Stimulated activated CD4-positive, alpha-beta T cell treated with anti-CD3 and anti-CD28 coated beads, Interleukin-2, amount 100 ng/mL, for 48 hours (primary cell): ENCODE data around the gene NLE1.
"Not testable (repeated sequence)": the region's sequence is repeated elsewhere in the genome, so short reads cannot be mapped to it uniquely, and the experiment has no call there.

Experiments used
- DNase-seq, 2 donors: peaks; one replicate each; pipeline ENCODE4 v3.0.0-alpha.2; 2020

NLE1 gene

DNA sequence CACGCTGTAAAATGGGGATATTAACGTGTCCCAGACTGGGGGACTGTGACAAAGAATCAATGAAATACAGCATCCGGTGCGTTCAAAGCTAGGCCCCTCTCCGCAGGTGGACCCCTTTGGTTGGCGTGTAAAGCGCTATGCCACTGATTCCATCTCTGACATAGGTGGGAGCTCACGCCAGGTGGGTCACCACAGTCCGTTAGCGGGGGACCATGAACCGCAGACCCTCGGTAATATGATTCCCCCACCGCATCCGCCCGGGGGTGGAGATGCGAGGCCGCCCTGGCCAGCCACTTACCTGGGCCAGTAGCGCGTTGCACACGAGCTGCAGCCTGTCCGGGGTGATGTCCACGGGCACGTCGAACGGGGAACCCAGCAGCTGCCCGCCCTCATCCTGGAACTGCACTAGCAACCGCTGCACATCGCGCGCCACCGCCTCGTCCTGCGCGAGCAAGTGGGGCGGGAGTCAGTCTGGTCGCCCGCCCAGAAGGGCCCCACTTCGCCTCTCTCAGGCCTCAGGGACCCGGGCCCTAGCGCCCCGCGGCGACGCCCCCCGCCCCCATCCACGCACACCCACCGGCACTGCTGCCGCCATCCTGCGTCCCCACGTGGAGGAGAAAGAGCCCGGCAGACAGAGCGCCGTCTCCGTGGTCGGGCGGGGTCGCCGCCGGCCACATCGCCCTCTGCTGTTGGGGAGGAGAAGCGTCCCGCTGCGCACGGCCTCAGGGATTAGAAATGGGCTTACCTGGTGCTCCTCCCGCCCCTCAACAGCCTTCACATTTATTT lies at the start of gene NLE1:
Gene NLE1, minus strand, starts transcription at position 623 of the 786 bp plus-strand sequence. Its CDS starts 28 bp downstream, at position 595.
- DNase-seq, result peak; percentile 90 to 95

DNA sequence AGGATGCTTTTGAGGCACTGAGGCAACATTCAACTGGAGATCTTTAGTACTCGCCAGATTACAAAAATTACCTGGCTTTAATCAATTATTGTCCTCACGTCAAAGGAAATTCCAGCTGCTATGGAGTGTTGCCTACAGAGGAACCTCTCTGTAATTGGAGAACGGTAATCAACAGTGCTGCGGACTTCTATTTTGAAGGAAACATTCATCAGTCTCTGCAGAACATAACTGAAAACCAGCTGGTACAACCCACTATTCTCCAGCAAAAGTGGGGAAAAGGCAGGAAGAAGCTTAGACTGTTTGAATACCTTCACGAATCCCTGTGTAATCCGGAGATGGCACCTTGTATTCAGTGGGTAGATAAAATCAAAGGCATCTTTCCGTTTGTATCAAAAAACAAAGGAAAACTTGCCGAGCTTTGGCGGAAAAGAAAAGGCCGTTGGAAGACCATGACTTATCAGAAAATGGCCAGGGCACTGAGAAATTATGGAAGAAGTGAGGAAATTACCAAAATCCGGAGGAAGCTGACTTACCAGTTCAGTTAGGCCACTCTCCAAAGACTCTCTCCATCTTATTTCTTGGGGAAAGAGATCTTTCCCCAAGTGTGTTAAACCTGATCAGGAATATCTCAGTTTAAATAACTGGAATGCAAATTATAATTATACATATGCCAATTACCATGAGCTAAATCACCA lies 49.0 kb upstream of the NLE1 start:
- DNase-seq, result no peak

DNA sequence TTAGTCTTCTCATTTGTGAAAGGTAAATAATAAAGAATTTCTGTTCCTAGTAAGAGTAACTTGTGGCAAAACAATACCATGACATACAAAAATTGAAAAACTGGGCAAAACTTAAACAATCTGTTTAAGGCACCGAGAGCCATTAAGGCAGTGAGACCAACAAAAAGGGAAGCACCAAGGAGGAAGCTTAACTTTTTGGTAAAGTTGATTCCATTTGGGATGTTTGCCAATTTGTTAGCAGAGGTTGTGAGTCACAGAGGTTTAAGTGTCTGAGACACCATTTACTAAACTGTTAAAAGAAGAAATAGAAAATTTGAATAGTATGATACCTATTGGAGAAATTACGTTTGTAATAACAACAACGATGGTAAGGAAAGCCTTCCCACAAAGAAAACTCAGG lies 47.2 kb upstream of the NLE1 start:
- DNase-seq, result no peak

DNA sequence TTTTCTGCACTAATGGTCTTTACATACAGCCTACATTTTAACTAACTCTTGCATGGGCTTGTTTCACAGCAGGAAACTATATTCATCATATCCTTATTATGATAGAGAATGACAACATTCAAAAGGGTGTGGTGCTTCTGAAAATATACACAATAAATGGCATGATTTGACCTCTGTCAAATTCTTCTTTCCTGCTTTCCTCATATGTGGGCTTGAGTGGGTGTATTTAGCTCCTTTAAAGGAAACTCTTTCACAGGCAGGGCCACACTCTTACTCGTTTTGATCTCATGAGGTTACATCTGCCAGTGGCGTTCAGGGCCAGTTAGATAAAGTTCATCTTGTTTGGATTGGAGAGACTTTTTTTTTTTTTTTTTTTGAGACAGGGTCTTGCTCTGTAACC lies 46.0 kb upstream of the NLE1 start:
- DNase-seq, result no peak

DNA sequence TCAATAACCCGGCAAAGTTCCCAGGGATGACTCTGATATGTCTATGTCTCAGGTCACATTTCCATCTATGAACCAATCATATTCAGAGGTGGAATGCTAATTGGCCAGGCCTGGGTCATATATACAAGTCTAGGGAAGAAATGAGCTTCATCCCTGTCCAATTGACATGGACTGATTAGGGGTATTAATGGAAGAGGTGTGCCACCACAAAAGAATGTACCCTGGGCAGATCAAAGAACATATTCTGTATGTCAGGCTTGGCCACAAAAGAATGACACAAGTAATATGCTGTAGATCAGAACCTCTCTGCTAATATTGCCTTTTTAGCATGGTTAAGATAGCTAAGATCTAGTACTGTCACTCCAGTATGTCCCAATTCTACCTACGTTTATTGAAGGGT lies 45.4 kb upstream of the NLE1 start:
- no peak for DNase-seq

DNA sequence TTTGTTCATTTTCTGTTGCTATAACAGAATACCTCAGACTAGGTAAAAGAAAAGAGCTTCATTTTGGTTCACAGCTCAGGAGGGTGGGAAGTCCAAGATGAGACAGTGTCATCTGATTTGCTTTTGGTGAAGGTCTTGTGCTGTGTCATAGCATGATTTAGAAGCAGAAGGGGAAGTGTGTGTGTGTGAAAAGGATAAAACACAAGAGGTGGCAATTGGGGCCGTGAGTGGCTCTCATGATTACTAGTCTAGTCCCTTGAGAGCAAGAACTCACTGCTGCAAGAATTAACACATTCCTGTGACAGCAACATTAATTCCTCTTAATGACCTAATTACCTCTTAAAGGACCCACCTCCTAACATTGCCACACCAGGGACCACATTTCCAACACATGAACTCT lies 43.7 kb upstream of the NLE1 start:
- no peak for DNase-seq

DNA sequence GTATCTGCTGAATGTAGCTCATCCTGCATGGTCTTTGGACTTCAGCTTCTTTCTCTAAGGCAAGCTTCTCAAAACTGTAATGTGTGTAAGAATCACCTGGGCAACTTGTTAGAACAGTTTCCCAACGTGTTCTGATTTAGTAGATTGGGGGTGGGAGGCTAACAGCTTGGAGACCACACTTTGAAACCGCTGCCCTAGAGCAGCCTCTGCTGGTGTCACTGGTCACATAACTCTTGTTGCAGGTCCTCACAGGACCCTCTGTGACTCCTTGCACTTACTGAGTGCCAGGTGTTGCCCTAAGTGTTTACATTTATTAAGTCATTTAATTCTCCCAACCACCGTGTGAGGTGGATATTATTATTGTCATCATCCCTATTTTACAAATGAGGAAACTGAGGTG lies 42.2 kb upstream of the NLE1 start:
- no peak for DNase-seq

DNA sequence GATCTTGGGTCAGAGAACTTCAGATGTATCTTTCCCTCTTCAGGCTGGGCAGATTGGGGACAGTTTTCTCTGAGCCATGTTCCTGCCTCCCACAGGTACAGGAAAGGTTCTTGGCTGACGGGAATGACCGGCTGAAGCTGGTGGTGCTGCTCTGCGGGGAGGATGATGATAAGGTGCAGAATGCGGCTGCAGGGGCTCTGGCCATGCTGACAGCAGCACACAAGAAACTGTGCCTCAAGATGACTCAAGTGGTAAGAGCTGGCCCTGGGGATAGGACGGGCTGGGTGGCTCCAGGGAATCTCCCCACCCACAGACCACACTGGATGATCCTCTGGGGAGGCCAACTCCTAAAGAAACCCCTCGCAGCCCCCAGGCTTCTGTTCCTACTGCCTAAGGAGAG lies 41.2 kb upstream of the NLE1 start:
- no peak for DNase-seq

DNA sequence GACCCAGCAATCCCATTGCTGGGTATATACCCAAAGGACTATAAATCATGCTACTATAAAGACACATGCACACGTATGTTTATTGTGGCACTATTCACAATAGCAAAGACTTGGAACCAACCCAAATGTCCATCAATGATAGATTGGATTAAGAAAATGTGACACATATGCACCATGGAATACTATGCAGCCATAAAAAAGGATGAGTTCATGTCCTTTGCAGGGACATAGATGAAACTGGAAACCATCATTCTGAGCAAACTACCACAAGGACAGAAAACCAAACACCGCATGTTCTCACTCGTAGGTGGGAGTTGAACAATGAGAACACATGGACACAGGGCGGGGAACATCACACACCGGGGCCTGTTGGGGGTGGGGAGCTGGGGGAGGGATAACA lies 37.3 kb upstream of the NLE1 start:
- not testable (repeated sequence) for DNase-seq

DNA sequence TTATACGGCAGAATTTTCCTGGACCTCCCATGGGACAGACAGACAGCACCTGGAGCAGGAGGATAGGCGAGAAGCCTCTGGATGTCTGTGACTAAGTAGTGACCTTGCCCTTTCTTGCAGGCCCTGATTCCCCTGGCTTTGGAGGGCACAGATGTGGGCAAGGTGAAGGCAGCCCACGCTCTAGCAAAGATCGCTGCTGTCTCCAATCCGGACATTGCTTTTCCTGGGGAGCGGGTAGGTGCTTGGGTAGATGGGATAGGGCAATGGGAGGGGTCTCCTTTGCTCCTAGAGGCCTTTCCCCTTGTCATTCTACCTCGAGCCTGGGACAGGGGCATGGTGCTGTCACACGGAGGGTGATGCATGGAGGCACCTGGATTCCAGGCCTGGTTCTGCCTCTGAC lies 34.8 kb upstream of the NLE1 start:
- no peak for DNase-seq

DNA sequence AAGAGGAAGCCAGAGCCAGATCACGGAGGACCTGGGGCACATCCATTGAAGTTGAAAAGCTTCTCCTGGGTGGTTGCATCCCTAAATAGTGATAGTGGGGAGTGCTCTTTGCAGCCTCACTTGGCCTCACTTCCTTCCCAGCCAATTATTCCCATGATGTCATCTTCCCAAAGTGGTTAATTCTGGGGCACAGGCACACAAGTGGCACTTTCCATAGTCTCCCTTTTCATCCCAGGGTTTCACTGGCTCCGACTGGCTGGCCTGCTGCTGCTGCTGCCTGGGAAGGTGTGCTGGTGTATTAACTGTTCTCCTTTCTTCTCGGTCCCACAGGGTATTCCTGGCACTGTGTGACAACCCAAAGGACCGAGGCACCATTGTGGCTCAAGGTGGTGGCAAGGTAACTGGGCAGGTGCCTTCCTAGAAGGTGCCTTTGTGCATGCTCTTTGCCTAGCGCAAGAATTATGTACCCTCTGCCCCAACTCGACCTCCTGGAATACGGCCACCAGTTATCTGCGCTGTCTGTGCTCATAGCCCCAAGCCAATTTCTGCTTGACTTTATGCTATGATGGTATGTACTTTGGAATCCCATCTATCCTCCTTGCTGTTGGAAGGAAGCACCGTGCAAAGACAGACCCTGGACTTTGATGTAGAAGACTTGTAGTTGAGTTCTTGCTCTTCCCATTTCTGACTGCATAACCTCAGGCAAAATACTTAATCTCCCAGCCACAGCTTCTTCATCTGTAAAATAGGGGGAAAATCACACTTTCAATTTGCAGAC lies 33.7 kb upstream of the NLE1 start:
- no peak for DNase-seq

DNA sequence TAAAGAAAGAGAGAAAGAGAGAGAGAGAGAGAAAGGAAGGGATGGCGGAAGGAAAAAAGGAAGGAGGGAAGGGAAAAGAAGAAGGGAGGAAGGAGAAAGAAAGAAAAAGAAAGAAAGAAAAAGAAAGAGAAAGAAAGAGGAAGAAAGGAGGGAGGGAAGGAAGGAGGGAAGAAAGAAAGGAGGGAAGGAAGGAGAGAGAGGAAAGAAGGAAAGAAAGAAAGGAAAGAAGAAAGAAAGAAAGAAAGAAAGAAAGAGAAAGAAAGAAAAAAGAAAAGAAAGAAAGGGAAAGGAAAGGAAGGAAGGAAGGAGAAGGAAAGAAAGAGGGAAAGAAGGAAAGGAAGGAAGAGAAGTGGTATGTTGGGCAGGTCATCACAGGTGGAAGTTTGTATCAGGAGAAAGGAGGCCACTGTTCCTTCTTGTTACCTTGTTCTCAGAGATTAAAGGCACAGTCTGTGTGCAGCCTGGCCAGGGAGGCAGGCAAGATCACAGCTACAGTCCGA lies 32.8 kb upstream of the NLE1 start:
- no peak for DNase-seq

DNA sequence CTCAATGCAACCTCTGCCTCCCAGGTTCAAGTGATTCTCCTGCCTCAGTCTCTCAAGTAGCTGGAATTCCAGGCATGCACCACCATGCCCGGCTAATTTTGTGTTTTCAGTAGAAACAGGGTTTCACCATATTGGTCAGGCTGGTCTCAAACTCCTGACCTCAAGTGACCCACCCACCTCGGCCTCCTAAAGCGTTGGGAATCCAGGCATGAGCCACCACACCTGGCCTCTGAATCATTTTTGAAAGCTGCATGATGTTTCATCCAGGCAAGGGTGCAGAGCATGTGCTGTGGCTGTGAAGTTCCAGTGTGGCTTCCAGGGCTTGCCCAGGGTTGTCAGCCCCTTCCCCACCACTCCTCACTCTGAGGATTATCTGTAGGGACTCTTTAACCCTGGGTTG lies 30.2 kb upstream of the NLE1 start:
- not testable (repeated sequence) for DNase-seq

DNA sequence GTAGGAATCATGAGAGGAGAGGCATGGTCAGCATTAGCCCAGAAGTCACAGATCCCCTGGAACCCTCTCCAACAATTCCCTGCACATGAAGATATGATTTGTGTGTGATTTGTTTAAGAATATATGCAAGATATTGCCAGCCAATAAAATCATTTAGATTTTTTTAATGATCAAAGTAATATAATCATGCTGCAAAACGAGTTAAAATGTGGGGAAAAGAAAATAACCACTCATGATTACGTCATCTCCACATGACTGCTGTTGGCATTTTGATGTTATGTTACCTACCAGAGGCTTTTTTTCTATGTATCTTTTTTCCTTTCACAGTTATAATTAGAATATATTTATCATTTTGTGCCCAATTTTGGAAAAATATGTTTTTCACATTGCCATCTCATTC lies 29.7 kb upstream of the NLE1 start:
- DNase-seq, result no peak

DNA sequence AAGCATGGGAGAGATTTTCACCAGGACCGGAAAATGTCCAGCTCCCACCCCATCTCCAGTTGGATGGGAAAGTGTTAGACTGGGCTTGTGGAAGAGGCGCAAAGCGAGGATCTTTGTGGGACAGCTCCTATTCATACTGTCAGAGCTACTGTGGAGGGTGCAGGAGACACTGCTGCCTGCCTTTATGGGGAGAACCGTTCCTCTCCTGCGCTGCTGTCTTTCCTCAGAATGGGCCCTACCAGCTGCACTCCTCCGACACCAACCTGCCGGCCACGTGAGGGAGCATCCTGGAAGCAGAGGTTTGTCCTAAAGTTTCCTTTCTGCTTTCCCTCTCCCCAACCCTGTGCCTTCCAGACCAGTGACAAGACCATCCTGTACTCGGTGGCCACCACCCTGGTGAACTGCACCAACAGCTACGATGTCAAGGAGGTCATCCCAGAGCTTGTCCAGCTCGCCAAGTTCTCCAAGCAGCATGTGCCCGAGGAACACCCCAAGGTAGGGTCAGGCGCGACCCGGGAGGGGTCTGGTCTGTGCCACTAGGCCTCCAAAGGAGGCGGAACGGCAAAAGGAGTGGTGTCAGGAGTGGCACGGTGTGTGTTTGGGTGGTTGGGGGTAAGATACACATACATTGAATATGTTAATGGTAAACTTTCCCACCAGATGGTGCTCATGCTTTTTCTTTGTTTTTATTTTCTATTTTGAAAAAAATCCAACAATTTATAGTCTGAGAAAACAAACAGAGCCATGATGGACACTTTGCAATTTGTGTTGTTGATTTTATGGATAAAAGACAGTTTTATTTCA lies 29.1 kb upstream of the NLE1 start:
- no peak for DNase-seq

DNA sequence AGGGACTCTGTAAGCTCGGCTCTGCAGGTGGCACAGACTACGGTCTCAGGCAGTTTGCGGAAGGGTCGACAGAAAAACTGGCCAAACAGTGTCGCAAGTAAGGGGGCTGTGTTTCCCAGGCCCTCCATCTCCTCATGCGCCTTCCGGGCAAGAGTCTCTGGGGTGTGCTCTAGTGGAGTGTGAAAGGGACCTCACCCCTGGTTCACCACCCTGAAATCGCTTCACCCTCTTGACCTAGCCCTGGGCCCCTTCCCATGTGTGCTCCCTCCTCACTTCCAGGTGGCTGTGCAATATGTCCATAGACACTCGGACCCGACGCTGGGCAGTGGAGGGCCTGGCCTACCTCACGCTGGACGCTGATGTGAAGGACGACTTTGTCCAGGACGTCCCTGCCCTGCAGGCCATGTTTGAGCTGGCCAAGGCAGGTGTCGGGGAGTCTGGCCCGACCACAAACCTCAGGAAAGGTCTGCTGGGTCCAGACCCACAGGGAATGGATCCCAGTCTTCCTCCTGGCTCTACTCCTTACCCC lies 27.8 kb upstream of the NLE1 start:
- no peak for DNase-seq

DNA sequence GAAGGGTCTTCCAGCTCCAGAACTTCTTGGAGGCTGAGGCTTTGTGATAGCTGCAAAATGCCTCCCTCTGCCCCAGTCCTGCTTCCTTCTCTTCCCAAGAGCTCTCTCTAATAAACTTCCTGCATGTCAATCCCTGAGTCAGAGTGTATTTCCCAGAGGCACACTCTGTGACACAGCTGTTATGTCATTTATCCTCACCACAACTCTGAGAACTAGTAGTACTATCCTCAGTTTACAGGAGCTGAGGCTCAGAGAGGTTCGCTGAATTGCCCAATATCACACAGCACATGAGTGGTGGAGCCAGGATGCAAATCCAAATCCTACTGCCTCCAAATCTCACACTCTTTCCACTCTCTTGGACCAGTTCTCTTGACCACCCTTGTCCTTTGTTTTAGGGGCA lies 25.6 kb upstream of the NLE1 start:
- no peak for DNase-seq

DNA sequence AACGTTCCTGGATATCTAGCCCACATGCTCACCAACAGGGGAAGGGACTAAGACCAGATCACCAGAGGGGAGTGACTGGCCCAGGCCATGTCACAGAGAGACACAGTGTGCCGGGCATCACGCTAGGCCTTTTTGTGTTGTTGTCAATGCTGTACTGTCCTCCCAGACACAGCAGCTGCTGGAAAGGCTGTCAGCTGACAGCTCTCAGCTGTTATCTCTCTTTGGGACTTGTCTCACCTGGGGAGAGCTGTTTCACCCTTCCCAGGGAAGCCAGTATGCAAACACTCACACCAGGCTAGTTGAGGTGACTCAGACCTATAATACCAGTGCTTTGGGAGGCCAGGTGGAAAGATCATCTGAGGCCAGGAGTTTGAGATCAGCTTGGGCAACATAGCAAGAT lies 24.9 kb upstream of the NLE1 start:
- DNase-seq, result no peak

DNA sequence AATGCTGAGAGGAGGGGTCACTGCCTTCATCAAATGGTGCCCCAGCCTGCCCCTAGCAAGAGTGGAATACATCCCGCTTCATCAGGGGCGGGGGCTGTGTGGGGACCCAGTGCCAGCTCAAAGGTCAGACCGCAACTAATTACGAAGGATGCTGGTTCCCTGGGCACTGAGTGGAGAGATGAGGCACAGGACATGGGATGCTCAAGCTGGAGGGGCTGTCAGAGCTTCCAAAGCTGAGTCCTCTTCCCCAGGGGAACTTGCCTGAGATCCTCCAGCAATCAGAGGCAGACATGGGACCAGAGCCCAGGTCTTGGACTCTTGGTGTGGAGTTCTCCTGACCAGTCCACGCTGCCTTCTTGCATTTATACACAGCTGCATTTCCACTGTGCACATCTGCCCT lies 24.4 kb upstream of the NLE1 start:
- no peak for DNase-seq

DNA sequence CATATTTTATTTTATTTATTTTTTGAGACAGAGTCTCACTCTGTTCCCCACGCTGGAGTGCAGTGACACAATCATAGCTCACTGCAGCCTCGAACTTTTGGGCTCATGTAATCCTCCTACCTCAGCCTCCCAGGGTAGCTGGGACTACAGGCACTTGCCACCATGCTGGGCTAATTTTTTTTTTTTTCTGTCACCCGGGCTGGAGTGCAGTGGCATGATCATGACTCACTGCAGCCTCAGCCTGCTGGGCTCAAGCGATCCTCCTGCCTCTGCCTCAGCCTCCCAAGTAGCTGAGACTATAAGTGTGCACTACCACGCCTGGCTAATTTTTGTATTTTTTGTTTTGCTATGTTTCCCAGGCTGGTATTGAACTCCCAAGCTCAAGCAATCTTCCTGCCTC lies 22.6 kb upstream of the NLE1 start:
- no peak for DNase-seq

DNA sequence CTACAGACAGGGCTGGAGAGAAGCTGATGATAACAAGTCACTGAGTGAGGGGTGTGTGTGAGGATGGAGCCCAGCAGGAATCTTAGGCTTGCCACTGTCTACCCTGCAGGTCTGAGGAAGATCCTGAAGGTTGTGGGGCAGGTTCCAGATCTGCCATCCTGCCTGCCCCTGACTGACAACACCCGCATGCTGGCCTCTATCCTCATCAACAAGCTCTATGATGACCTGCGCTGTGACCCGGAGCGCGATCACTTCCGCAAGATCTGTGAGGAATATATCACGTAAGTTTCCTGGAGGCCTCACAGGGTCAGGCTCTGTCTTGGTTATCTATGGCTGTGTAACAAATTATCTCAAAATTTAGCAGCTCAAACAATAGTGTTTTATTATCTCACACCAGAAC lies 21.8 kb upstream of the NLE1 start:
- no peak for DNase-seq

DNA sequence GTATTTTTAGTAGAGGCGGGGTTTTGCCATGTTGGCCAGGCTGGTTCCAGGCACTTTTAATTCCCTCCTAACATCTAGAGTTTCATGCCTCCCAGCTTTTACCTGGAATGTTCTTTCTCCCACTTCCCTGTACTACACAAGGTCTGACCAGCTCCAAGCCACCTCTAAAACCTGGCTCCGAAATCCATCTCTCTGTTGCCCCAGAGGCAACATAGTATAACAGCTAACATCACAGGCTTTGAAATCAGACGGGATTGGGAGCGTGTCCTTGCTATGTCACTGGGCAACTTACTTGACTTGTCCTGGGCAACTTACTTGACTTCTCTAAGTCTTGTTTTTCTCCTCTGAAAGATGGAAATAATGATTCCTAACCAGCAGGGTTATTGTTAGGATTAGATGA lies 20.7 kb upstream of the NLE1 start:
- DNase-seq, result no peak
